Mammary epithelial cell (primary cell): Measurements from ENCODE around the gene LMO7.

Experiments used
- CTCF ChIP-seq, 2 donors: IDR thresholded peaks in 1 of 2; conservative IDR thresholded peaks in 1 of 2; 2 replicates each; pipeline ENCODE4 v1.5.1; 2011 to 2012; ENCODE audit warnings: inconsistent platforms in 2 of 2, low read length in 2 of 2, mild to moderate bottlenecking in 2 of 2, control low read depth in 1 of 2, low read depth in 1 of 2; ENCODE audit not compliant: insufficient read depth in 1 of 2; ENCODE audit errors: extremely low read depth in 1 of 2
- EZH2 ChIP-seq: IDR thresholded peaks from 2 replicates; pipeline ENCODE4 v1.6.1; 2012; ENCODE audit warnings: low read length, inconsistent platforms, borderline replicate concordance

DNA sequence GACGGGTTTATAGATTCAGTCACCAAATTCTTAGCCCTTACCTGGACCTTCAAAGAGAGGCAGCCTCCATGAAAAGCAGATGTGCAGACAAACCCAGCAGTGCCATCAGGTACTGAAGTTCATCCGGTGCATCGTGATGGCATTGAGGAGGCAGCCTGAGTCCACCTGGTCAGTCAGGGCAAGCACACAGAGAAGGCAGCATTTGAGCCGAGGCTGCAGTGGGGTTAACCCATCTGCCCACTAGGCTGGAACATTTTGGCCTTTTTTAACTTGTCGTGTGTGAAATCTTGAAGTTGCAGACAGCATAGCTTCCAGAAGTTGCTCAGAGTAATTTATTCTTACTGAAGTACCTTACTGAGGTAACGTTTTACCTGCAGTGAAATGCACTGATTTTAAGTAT, 4.9 kb downstream of the LMO7 start:
- no peak for TF ChIP-seq CTCF (conservative IDR thresholded peaks at IDR 0.05 in 1 of 2, IDR thresholded peaks at IDR 0.05 in 1 of 2; ENCODE audit: extremely low read depth in 1 of 2, insufficient read depth in 1 of 2, low read depth in 1 of 2, low read length in 2 of 2)
- TF ChIP-seq EZH2, result no peak
